Activated T-cell treated with anti-CD3 and anti-CD28 coated beads, Interleukin-2, amount 50 U/mL, for 24 hours (primary cell): ENCODE data around the gene TAGLN2.
A peak's percentile ranks its signal among the peaks of the same experiment; 100 is the strongest.

Source experiments
- DNase-seq: peaks from one replicate; pipeline ENCODE4 v3.0.0-alpha.2; 2020
- H3K27ac Mint-ChIP-seq: 2 replicates; pipeline ENCODE4 v1.8.0; 2020; ENCODE audit warnings: mild to moderate bottlenecking, mixed read lengths
- H3K27me3 Mint-ChIP-seq: 2 replicates; pipeline ENCODE4 v1.8.0; 2020; ENCODE audit warnings: mixed read lengths
- H3K36me3 Mint-ChIP-seq: 2 replicates; pipeline ENCODE4 v1.8.0; 2020; ENCODE audit warnings: low read depth, mixed read lengths
- H3K4me1 Mint-ChIP-seq: 2 replicates; pipeline ENCODE4 v1.8.0; 2020; ENCODE audit warnings: low read depth, mixed read lengths
- H3K4me3 Mint-ChIP-seq: 2 replicates; pipeline ENCODE4 v1.8.0; 2020; ENCODE audit warnings: mild to moderate bottlenecking, moderate library complexity, mixed read lengths
- H3K9me3 Mint-ChIP-seq: 2 replicates; pipeline ENCODE4 v1.8.0; 2020; ENCODE audit warnings: mixed read lengths

Gene TAGLN2

GRCh38 chr1:159924791-159925718, at the start of gene TAGLN2:
TAGLN2 (minus strand) TSS chr1:159925507; CDS start chr1:159920509, 4,998 bp downstream.
- Mint-ChIP-seq H3K27me3 (no peaks in the 10 kb centered on the region), H3K27ac (peak within 1 kb of the TSS; percentile 95), H3K36me3 (peaks cover 50% of the 10 kb centered on the region), H3K9me3 (no peaks in the 10 kb centered on the region), H3K4me1 (peaks cover 52% of the 10 kb centered on the region), H3K4me3 (peak within 1 kb of the TSS; percentile 87)
- peak; percentile 94 for DNase-seq

- Mint-ChIP-seq H3K36me3 (no peaks in the 10 kb centered on the region), H3K4me1 (no peaks in the 10 kb centered on the region), H3K4me3 (no peak overlapping the region), H3K27me3 (peaks cover 18% of the 10 kb centered on the region), H3K9me3 (no peaks in the 10 kb centered on the region), H3K27ac (no peak overlapping the region)
- no peak for DNase-seq
Observed at GRCh38 chr1:159974350-159974965, 49.2 kb upstream of the TAGLN2 start.

GRCh38 chr1:159973350-159973940, 48.1 kb upstream of the TAGLN2 start:
- Mint-ChIP-seq H3K4me1 (no peaks in the 10 kb centered on the region), H3K9me3 (no peaks in the 10 kb centered on the region), H3K4me3 (no peak overlapping the region), H3K27me3 (peaks cover 21% of the 10 kb centered on the region), H3K27ac (no peak overlapping the region), H3K36me3 (no peaks in the 10 kb centered on the region)
- no peak for DNase-seq

GRCh38 chr1:159972443-159973205, 47.3 kb upstream of the TAGLN2 start:
- Mint-ChIP-seq H3K36me3 (no peaks in the 10 kb centered on the region), H3K27ac (no peak overlapping the region), H3K4me1 (no peaks in the 10 kb centered on the region), H3K9me3 (no peaks in the 10 kb centered on the region), H3K27me3 (peaks cover 27% of the 10 kb centered on the region), H3K4me3 (no peak overlapping the region)
- no peak for DNase-seq

- Mint-ChIP-seq H3K4me1 (no peaks in the 10 kb centered on the region), H3K4me3 (no peak overlapping the region), H3K36me3 (no peaks in the 10 kb centered on the region), H3K27me3 (peaks cover 31% of the 10 kb centered on the region), H3K9me3 (no peaks in the 10 kb centered on the region), H3K27ac (no peak overlapping the region)
- no peak for DNase-seq
Observed at GRCh38 chr1:159970932-159971342, 45.6 kb upstream of the TAGLN2 start.

GRCh38 chr1:159968901-159969300, 43.6 kb upstream of the TAGLN2 start:
- H3K27me3 Mint-ChIP-seq = peaks cover 35% of the 10 kb centered on the region
- H3K9me3 Mint-ChIP-seq = no peaks in the 10 kb centered on the region
- no peak for DNase-seq
- H3K36me3 Mint-ChIP-seq = no peaks in the 10 kb centered on the region
- H3K4me1 Mint-ChIP-seq = no peaks in the 10 kb centered on the region
- H3K27ac Mint-ChIP-seq = no peak overlapping the region
- H3K4me3 Mint-ChIP-seq = no peak overlapping the region

- Mint-ChIP-seq H3K9me3 (no peaks in the 10 kb centered on the region), H3K4me1 (no peaks in the 10 kb centered on the region), H3K27me3 (peaks cover 34% of the 10 kb centered on the region), H3K27ac (no peak overlapping the region), H3K36me3 (no peaks in the 10 kb centered on the region), H3K4me3 (no peak overlapping the region)
- no peak for DNase-seq
Observed at GRCh38 chr1:159965263-159965662, 40.0 kb upstream of the TAGLN2 start.

GRCh38 chr1:159964144-159964543, 38.8 kb upstream of the TAGLN2 start:
- H3K4me1 Mint-ChIP-seq = peaks cover 4% of the 10 kb centered on the region
- H3K27me3 Mint-ChIP-seq = peaks cover 30% of the 10 kb centered on the region
- H3K4me3 Mint-ChIP-seq = no peak overlapping the region
- H3K36me3 Mint-ChIP-seq = no peaks in the 10 kb centered on the region
- no peak for DNase-seq
- H3K9me3 Mint-ChIP-seq = no peaks in the 10 kb centered on the region
- no peak overlapping the region for H3K27ac Mint-ChIP-seq

- Mint-ChIP-seq H3K36me3 (no peaks in the 10 kb centered on the region), H3K27ac (no peak overlapping the region), H3K27me3 (peaks cover 15% of the 10 kb centered on the region), H3K4me1 (peaks cover 10% of the 10 kb centered on the region), H3K4me3 (no peak overlapping the region), H3K9me3 (no peaks in the 10 kb centered on the region)
- no peak for DNase-seq
Observed at GRCh38 chr1:159962176-159962575, 36.9 kb upstream of the TAGLN2 start.

- H3K27me3 Mint-ChIP-seq = peaks cover 10% of the 10 kb centered on the region
- no peaks in the 10 kb centered on the region for H3K36me3 Mint-ChIP-seq
- H3K4me1 Mint-ChIP-seq = peaks cover 10% of the 10 kb centered on the region
- no peak overlapping the region for H3K27ac Mint-ChIP-seq
- H3K4me3 Mint-ChIP-seq = no peak overlapping the region
- DNase-seq = no peak
- H3K9me3 Mint-ChIP-seq = no peaks in the 10 kb centered on the region
Observed at GRCh38 chr1:159961636-159962035, 36.3 kb upstream of the TAGLN2 start.

GRCh38 chr1:159960721-159961381, 35.5 kb upstream of the TAGLN2 start:
- H3K4me1 Mint-ChIP-seq = peaks cover 10% of the 10 kb centered on the region
- no peaks in the 10 kb centered on the region for H3K36me3 Mint-ChIP-seq
- H3K27ac Mint-ChIP-seq = no peak overlapping the region
- no peak overlapping the region for H3K4me3 Mint-ChIP-seq
- H3K27me3 Mint-ChIP-seq = peaks cover 6% of the 10 kb centered on the region
- no peaks in the 10 kb centered on the region for H3K9me3 Mint-ChIP-seq
- DNase-seq = no peak

GRCh38 chr1:159959451-159959850, 34.1 kb upstream of the TAGLN2 start:
- no peak overlapping the region for H3K27ac Mint-ChIP-seq
- DNase-seq = no peak
- H3K4me3 Mint-ChIP-seq = no peak overlapping the region
- H3K27me3 Mint-ChIP-seq = peaks cover 5% of the 10 kb centered on the region
- H3K9me3 Mint-ChIP-seq = no peaks in the 10 kb centered on the region
- no peaks in the 10 kb centered on the region for H3K36me3 Mint-ChIP-seq
- H3K4me1 Mint-ChIP-seq = peaks cover 10% of the 10 kb centered on the region

- Mint-ChIP-seq H3K27me3 (peaks cover 9% of the 10 kb centered on the region), H3K4me1 (peaks cover 10% of the 10 kb centered on the region), H3K27ac (no peak overlapping the region), H3K4me3 (no peak overlapping the region), H3K36me3 (no peaks in the 10 kb centered on the region), H3K9me3 (no peaks in the 10 kb centered on the region)
- no peak for DNase-seq
Observed at GRCh38 chr1:159958719-159959380, 33.5 kb upstream of the TAGLN2 start.
